GM21360 (cell line): ENCODE results near the gene ZNF443.
"Not testable (repeated sequence)": the region's sequence is repeated elsewhere in the genome, so short reads cannot be mapped to it uniquely, and the experiment has no call there.

Experiments used
- ATAC-seq: cut with Tn5 transposase; IDR thresholded peaks from one replicate; pipeline ENCODE4 v1.9.1; 2021; ENCODE audit warnings: mild to moderate bottlenecking, moderate library complexity; ENCODE audit not compliant: unreplicated experiment

Gene ZNF443

DNA sequence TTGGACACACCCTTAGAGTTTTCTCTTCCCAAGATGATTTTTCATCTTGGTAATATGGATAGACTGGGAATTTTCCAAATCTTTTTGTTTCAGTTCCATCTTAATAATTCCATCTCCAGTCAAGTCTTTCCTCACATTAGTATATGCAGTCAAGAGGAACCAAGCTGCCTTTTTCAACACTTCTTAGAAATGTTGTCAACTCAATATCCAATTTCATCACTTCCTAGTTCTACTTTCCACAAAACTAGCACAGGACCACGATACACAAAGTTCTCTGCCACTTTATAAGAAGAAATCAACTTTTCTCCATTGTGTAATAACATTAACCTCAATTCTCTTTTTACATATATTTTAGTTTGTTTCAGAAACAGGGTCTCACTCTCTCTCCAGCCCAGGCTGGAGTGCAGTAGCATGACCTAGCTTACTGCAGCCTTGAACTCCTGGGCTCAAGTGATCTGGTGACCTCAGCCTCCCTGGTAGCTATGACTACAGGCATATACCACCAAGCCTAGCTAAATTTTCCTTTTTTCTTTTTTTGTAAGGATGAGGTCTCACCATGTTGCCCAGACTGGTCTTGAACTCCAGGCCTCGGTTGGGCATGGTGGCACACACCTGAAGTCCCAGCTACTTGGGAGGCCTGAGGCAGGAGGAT, 15.5 kb downstream of the ZNF443 start:
- ATAC-seq, result no peak

DNA sequence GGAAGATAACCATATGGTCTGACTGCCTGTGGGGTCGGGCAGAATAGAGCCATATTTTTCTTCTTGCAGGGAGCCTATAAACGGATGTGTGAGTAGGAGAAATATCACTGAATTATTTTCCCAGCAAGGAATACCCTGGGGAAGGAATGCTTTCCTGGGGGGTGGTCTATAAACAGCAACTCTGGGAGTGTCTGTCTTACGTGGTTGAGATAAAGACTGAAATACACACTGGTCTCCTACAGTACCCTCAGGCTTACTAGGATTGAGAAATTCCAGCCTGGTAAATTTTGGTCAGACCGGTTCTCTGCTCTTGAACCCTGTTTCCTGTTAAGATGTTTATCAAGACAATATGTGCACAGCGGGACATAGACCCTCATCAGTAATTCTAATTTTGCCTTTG, 23.5 kb downstream of the ZNF443 start:
- ATAC-seq, result not testable (repeated sequence)

- ATAC-seq, result no peak
Measured at GRCh38 chr19:12411893-12412292, 28.9 kb downstream of the ZNF443 start.

GRCh38 chr19:12400633-12401502, 40.0 kb downstream of the ZNF443 start, which contains the start of gene ZNF799:
Gene ZNF799, minus strand, starts transcription at chr19:12401271. Its CDS starts 201 bp downstream, at chr19:12401070.
- ATAC-seq, result peak; percentile 83

DNA sequence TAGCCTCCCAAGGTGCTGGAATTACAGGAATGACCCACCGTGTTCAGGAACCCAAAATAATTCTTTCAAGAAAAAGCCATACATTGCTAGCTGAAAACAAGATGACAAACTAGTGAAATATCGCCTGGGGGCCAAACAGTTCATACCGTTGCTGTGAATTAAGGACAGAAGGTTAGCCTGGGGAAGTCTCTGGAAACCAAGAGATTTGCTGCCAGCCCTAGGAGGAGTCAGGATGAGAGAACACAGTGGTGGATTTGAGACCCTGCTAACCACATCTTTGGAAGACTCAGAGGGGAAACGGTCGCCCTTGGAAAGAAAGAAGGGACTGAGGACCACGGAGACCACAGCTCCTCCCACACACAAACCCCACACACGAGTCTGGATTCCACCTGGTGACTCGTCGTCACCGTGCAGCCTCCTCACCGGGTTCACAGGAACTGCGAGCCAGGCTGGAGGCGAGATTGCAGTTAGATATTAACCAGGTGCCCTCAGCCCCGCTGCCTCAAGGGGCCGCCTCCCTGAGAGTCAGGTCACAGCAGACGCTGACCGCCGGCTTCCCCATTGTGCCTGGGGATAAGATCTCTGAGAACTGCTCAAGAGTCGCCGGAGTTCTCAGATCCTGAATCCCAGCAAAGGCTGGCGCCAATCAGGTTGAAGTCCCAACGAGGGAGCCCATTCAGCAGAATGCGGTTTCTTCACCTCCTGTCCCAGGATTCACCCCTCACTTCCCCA, 40.8 kb downstream of the ZNF443 start:
- peak; percentile 21 for ATAC-seq

DNA sequence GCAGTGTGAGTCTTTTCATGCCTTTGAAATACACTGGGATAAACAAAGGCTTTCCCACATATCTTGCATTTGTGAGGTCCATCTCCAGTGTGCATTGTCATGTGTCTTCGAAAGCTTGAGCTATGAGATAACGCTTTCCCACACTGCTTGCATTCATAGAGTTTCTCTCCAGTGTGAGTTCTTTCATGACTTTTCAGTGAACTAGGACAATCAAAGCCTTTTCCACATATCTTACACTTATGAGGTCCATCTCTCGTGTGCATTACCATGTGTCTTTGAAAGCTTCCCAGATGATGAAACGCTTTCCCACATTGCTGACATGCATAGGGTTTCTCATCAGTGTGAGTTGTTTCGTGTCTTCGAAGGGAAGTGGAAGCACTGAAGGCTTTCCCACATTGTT, 49.7 kb downstream of the ZNF443 start:
- ATAC-seq, result not testable (repeated sequence)

DNA sequence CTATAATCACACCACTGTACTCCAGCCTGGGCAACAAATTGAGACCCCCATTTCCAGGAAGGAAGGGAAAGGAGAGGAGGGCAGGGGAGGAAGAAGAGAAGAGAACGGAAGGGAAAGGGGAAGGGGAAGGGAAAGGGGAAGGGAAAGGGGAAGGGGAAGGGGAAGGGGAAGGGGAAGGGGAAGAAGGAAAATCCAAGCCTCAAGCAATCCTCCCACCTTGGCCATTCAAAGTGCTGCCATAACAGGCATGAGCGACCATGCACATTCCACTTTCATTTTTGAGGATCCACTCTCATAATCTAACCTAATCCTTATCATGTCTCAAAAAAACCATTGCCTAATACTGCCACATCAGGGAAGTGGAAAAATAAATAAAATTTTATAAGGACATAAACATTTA, 54.5 kb downstream of the ZNF443 start:
- ATAC-seq, result not testable (repeated sequence)

- ATAC-seq, result no peak
Measured at GRCh38 chr19:12380444-12380737, 60.4 kb downstream of the ZNF443 start.

DNA sequence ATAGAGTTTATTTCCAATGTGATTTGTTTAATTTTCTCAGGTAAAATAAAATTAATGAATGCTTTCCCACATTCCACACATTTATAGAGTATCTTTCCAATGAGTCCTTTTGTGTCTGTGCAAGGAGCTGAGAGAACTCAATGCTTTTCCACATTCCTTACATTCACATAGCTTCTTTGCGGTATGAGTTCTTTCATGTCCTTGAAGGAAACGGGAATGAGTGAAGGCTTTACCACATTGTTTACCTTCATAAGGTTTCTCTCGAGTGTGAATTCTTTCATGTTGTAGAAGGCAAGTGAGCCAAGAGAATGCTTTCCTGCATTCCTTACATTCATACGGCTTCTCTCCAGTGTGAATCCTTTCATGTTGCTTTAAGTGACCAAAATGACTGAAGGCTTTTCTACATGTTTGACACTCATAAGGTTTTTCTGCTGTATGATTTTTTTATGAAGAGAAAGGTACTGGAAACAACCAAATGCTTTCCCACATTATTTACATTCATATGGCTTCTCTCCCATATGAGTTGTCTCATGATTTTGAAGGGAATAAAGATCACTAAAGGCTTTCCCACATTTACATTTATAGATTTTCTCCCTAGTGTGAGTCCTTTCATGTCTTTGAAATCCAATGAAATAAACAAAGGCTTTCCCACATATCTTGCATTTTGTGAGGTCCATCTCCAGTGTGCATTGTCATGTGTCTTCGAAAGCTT, 60.9 kb downstream of the ZNF443 start:
- no peak for ATAC-seq
